Measurements from ENCODE around the gene TM7SF2. TPM values are rescaled to one million over a fixed set of nuclear protein-coding genes. Genes with fewer than 3 reads are reported as not detected.

Gene TM7SF2
- total and polyA plus RNA-seq, 2 of the 8 experiments (the other 6 are each of a cell fraction or from before 2014, with no cell fraction given) = 40.1 to 96.0 TPM

- TF ChIP-seq SIX5 (IDR thresholded peaks at IDR 0.05; ENCODE audit: low read depth, low read length) (no peak), CREB1 (IDR thresholded peaks at IDR 0.05) (no peak), ASH2L (IDR thresholded peaks at IDR 0.05; ENCODE audit: low read length) (no peak), POLR2A (IDR thresholded peaks at IDR 0.05; ENCODE audit: control extremely low read depth in 1 of 2, low read depth in 2 of 2, low read length in 2 of 2) (peak in 1 of 2 experiments; percentile 35; a peak in 1 of 3 replicates), POLR2AphosphoS5 (IDR thresholded peaks at IDR 0.05; ENCODE audit: low read depth, low read length) (0 out of 2 replicates have a peak, but pooled peaks have one; percentile 20), CHD2 (IDR thresholded peaks at IDR 0.05; ENCODE audit: low read length) (no peak), MAFK (IDR thresholded peaks at IDR 0.05; ENCODE audit: low read depth, low read length) (no peak), YY1 (IDR thresholded peaks at IDR 0.05; ENCODE audit: low read depth, low read length) (0 out of 2 replicates have a peak, but pooled peaks have one; percentile 29), EGR1 (IDR thresholded peaks at IDR 0.05; ENCODE audit: borderline replicate concordance, low read depth, low read length) (no peak), HDAC2 (IDR thresholded peaks at IDR 0.05; ENCODE audit: borderline replicate concordance in 1 of 2, low read depth in 2 of 2, low read length in 2 of 2) (no peak), CBX5 (IDR thresholded peaks at IDR 0.05; ENCODE audit: low read depth, low read length) (no peak), CTBP2 (IDR thresholded peaks at IDR 0.05; ENCODE audit: borderline replicate concordance, insufficient read depth, insufficient read length, low read length) (no peak), SRF (IDR thresholded peaks at IDR 0.05; ENCODE audit: low read depth, low read length) (no peak), HDAC6 (IDR thresholded peaks at IDR 0.05; ENCODE audit: low read depth, low read length) (no peak)
Measured at GRCh38 chr11:65110354-65110861, 1.3 kb upstream of the TM7SF2 start (continued).
